ENCODE measurements around the gene SLC25A48.

GRCh38 chr5:135898651-135899050 is 64.2 kb downstream of the SLC25A48 start:
- TF ChIP-seq CTCF (IDR thresholded peaks at IDR 0.05) (no peak), POLR2A (IDR thresholded peaks at IDR 0.05) (no peak)
